Natural killer cell (primary cell): ENCODE results near the gene YPEL5. TPM values are rescaled to one million over a fixed set of nuclear protein-coding genes. Genes with fewer than 3 reads are reported as not detected.
"Not testable (repeated sequence)": the region's sequence is repeated elsewhere in the genome, so short reads cannot be mapped to it uniquely, and the experiment has no call there.

Experiments
- ATAC-seq, 3 donors: fragments of 150-1000 bp in 2 of 3; fragments of 200-7000 bp in 1 of 3; cut with Tn5 transposase; 1 replicate in 1 of 3; 2 replicates in 2 of 3; pipeline ENCODE4 v1.10.0; 2021; ENCODE audit warnings: mild to moderate bottlenecking in 2 of 3, moderate library complexity in 2 of 3
- DNase-seq, 2 donors: peaks; one replicate each; pipeline versions ENCODE4 v3.0.0 to v3.0.0-alpha.2; 2013 to 2021; ENCODE audit warnings: mixed read lengths in 1 of 2
- H3K27ac ChIP-seq: one replicate; pipeline ENCODE4 v1.5.1; 2013; ENCODE audit warnings: mild to moderate bottlenecking, low read length
- H3K27me3 ChIP-seq: one replicate; pipeline ENCODE4 v1.6.1; 2013; ENCODE audit warnings: low read length; ENCODE audit not compliant: control insufficient read depth, insufficient read depth
- H3K36me3 ChIP-seq: one replicate; pipeline ENCODE4 v1.6.1; 2013; ENCODE audit warnings: low read length; ENCODE audit not compliant: control insufficient read depth, insufficient read depth
- H3K4me1 ChIP-seq: one replicate; pipeline ENCODE4 v1.6.1; 2013; ENCODE audit warnings: low read length; ENCODE audit not compliant: control insufficient read depth, insufficient read depth
- H3K4me3 ChIP-seq: one replicate; pipeline ENCODE4 v1.5.1; 2013; ENCODE audit warnings: low read length
- H3K9me3 ChIP-seq: one replicate; pipeline ENCODE4 v1.6.1; 2013; ENCODE audit warnings: low read length; ENCODE audit not compliant: control insufficient read depth, insufficient read depth
- H3K27ac Mint-ChIP-seq, 2 donors: one replicate each; pipeline ENCODE4 v1.8.0; 2022; ENCODE audit warnings: mild to moderate bottlenecking in 2 of 2, mixed read lengths in 2 of 2, moderate library complexity in 1 of 2
- H3K27me3 Mint-ChIP-seq, 2 donors: one replicate each; pipeline ENCODE4 v1.8.0; 2022; ENCODE audit warnings: low read depth in 2 of 2, mixed read lengths in 2 of 2
- H3K36me3 Mint-ChIP-seq: one replicate; pipeline ENCODE4 v1.8.0; 2022; ENCODE audit warnings: mixed read lengths
- H3K4me1 Mint-ChIP-seq, 2 donors: one replicate each; pipeline ENCODE4 v1.8.0; 2022; ENCODE audit warnings: mixed read lengths in 2 of 2
- H3K4me3 Mint-ChIP-seq: one replicate; pipeline ENCODE4 v1.8.0; 2022; ENCODE audit warnings: mild to moderate bottlenecking, moderate library complexity, mixed read lengths
- H3K9me3 Mint-ChIP-seq, 2 donors: one replicate each; pipeline ENCODE4 v1.8.0; 2022; ENCODE audit warnings: mixed read lengths in 2 of 2
- WGBS: methylation state at CpG from one replicate; pipeline ENCODE4 v1.1.7; 2013; ENCODE audit warnings: missing lambda C conversion rate; ENCODE audit not compliant: insufficient coverage; 5-methylcytosine and 5-hydroxymethylcytosine counted together
- intact Hi-C: fragments of 100-400 bp; cut with micrococcal nuclease; formaldehyde crosslinking; loops from one replicate; pipeline ENCODE4 v1.14.2; 2022
- total RNA-seq, 4 donors: library from RNA; stranded (reverse); fragments of 120-200 nt in 1 of 4; gene quantifications; one replicate each; pipeline versions ENCODE4 v1.2.3 to v1.2.4, GENCODE V29; 2013 to 2022
- TF ChIP-seq, protein P1 (sequence below): fragments of 200-600 bp; IDR thresholded peaks from one replicate; pipeline ENCODE4 v1.8.0; 2022; ENCODE audit warnings: antibody characterized with exemption

The YPEL5 gene
- total RNA-seq, 3 donors from 2014 or later (not counting 1 experiment from before 2014, with no cell fraction given): 569 to 1,094 (median 800) TPM

GRCh38 chr2:30108851-30109250 is 38.0 kb upstream of the YPEL5 start:
- ATAC-seq (no peak), DNase-seq (no peak)
- 77% methylated on average over 5 of the region's 5 CpGs for WGBS
- Histone ChIP-seq H3K4me1 (no peaks in the 10 kb centered on the region), H3K27me3 (no peaks in the 10 kb centered on the region), H3K36me3 (no peaks in the 10 kb centered on the region), H3K9me3 (no peaks in the 10 kb centered on the region), H3K27ac (no peak overlapping the region), H3K4me3 (no peak overlapping the region)
- Mint-ChIP-seq H3K4me3 (no peak overlapping the region), H3K36me3 (no peaks in the 10 kb centered on the region), H3K27ac (no peak overlapping the region), H3K4me1 (no peaks in the 10 kb centered on the region), H3K9me3 (no peaks in the 10 kb centered on the region), H3K27me3 (peaks cover 6% of the 10 kb centered on the region in 2 donors)
- TF ChIP-seq, protein P1, sequence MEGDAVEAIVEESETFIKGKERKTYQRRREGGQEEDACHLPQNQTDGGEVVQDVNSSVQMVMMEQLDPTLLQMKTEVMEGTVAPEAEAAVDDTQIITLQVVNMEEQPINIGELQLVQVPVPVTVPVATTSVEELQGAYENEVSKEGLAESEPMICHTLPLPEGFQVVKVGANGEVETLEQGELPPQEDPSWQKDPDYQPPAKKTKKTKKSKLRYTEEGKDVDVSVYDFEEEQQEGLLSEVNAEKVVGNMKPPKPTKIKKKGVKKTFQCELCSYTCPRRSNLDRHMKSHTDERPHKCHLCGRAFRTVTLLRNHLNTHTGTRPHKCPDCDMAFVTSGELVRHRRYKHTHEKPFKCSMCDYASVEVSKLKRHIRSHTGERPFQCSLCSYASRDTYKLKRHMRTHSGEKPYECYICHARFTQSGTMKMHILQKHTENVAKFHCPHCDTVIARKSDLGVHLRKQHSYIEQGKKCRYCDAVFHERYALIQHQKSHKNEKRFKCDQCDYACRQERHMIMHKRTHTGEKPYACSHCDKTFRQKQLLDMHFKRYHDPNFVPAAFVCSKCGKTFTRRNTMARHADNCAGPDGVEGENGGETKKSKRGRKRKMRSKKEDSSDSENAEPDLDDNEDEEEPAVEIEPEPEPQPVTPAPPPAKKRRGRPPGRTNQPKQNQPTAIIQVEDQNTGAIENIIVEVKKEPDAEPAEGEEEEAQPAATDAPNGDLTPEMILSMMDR: no peak
- intact Hi-C loops: no loop called here

DNA sequence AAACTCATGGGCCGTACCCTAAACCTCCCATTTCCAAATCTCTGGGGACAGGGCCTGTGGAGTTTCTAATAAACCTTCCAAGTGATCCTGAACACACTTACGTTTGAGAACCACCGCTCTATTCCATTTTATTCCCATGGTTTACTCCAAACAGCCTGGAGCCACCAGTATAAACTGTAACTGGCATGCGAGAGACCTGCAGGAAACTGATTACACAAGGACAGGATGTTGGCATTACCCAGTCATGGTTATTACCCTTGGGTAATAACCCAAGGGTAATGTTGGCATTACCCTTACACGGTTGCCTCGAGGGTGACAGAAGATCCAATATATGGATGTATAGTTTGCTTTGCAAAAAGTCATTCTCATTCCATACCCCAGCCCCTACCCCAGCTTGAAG is 37.0 kb upstream of the YPEL5 start:
- intact Hi-C loops: no loop called here
- Histone ChIP-seq H3K9me3 (no peaks in the 10 kb centered on the region), H3K27ac (no peak overlapping the region), H3K36me3 (no peaks in the 10 kb centered on the region), H3K4me3 (no peak overlapping the region), H3K27me3 (no peaks in the 10 kb centered on the region), H3K4me1 (no peaks in the 10 kb centered on the region)
- DNase-seq: no peak
- Mint-ChIP-seq H3K27me3 (peaks cover 0 to 2% of the 10 kb centered on the region in 2 donors), H3K36me3 (no peaks in the 10 kb centered on the region), H3K27ac (no peak overlapping the region), H3K4me1 (no peaks in the 10 kb centered on the region), H3K4me3 (no peak overlapping the region), H3K9me3 (no peaks in the 10 kb centered on the region)
- ATAC-seq: no peak
- TF ChIP-seq, protein P1: no peak
- WGBS: 77% methylated on average over 4 of the region's 6 CpGs

- intact Hi-C loops: no loop called here
- Mint-ChIP-seq H3K4me3 (no peak overlapping the region), H3K36me3 (no peaks in the 10 kb centered on the region), H3K4me1 (peaks cover 4% of the 10 kb centered on the region in 2 donors), H3K27me3 (peaks cover 0 to 2% of the 10 kb centered on the region in 2 donors), H3K9me3 (no peaks in the 10 kb centered on the region), H3K27ac (no peak overlapping the region)
- no peaks in the 10 kb centered on the region for H3K27me3 ChIP-seq
- H3K9me3 ChIP-seq: no peaks in the 10 kb centered on the region
- H3K36me3 ChIP-seq: no peaks in the 10 kb centered on the region
- ATAC-seq: no peak
- 81% methylated on average over 4 of the region's 6 CpGs for WGBS
- TF ChIP-seq, protein P1: no peak
- H3K27ac ChIP-seq: no peak overlapping the region
- no peak for DNase-seq
- H3K4me1 ChIP-seq: no peaks in the 10 kb centered on the region
- no peak overlapping the region for H3K4me3 ChIP-seq
These were observed 36.0 kb upstream of the YPEL5 start for GRCh38 chr2:30110773-30111172.

- not testable (repeated sequence) for ATAC-seq
These were observed 35.6 kb upstream of the YPEL5 start for GRCh38 chr2:30111186-30111585.

More at GRCh38 chr2:30111186-30111585, 35.6 kb upstream of the YPEL5 start:
- H3K4me1 Mint-ChIP-seq, H3K27ac Mint-ChIP-seq, H3K27ac ChIP-seq, H3K4me3 Mint-ChIP-seq, H3K27me3 Mint-ChIP-seq, H3K4me1 ChIP-seq, H3K9me3 Mint-ChIP-seq, H3K36me3 Mint-ChIP-seq, H3K4me3 ChIP-seq, H3K36me3 ChIP-seq, H3K27me3 ChIP-seq, H3K9me3 ChIP-seq, DNase-seq, intact Hi-C loops: not testable (repeated sequence)
- WGBS: 88% methylated on average over 19 of the region's 19 CpGs
